HG02642 (cell line): ENCODE data around the gene RBM28.
A peak's percentile ranks its signal among the peaks of the same experiment; 100 is the strongest.

Source experiments
- ATAC-seq: cut with Tn5 transposase; IDR thresholded peaks from one replicate; pipeline ENCODE4 v1.9.1; 2021; ENCODE audit warnings: mild to moderate bottlenecking; ENCODE audit not compliant: unreplicated experiment, poor library complexity

RBM28 gene

GRCh38 chr7:128343554-128344430 lies at the start of gene RBM28:
RBM28 (minus strand) TSS chr7:128343908; CDS start chr7:128343793, 115 bp downstream.
- ATAC-seq, result peak; percentile 93

GRCh38 chr7:128392446-128393327 lies 49.0 kb upstream of the RBM28 start:
- no peak for ATAC-seq

- no peak for ATAC-seq
Measured at GRCh38 chr7:128391805-128392204, 48.1 kb upstream of the RBM28 start.

GRCh38 chr7:128390871-128391565 lies 47.3 kb upstream of the RBM28 start:
- ATAC-seq, result no peak

GRCh38 chr7:128389618-128390329 lies 46.1 kb upstream of the RBM28 start:
- ATAC-seq, result no peak

- ATAC-seq, result no peak
Measured at GRCh38 chr7:128389085-128389617, 45.4 kb upstream of the RBM28 start.

GRCh38 chr7:128388145-128388485 lies 44.4 kb upstream of the RBM28 start:
- ATAC-seq, result no peak

- peak; percentile 66 for ATAC-seq
Measured at GRCh38 chr7:128387216-128388144, 43.8 kb upstream of the RBM28 start.

GRCh38 chr7:128385988-128386925 lies 42.5 kb upstream of the RBM28 start:
- ATAC-seq, result no peak

GRCh38 chr7:128384726-128385125 lies 41.0 kb upstream of the RBM28 start:
- ATAC-seq, result no peak

GRCh38 chr7:128383776-128384175 lies 40.1 kb upstream of the RBM28 start:
- ATAC-seq, result no peak

GRCh38 chr7:128381161-128381821 lies 37.6 kb upstream of the RBM28 start:
- no peak for ATAC-seq

GRCh38 chr7:128380483-128381106 lies 36.9 kb upstream of the RBM28 start:
- no peak for ATAC-seq

GRCh38 chr7:128379900-128380479 lies 36.3 kb upstream of the RBM28 start:
- no peak for ATAC-seq

- no peak for ATAC-seq
Measured at GRCh38 chr7:128378637-128379036, 34.9 kb upstream of the RBM28 start.

- no peak for ATAC-seq
Measured at GRCh38 chr7:128376077-128376476, 32.4 kb upstream of the RBM28 start.
